ENCODE measurements around the gene TOX3.

The TOX3 gene

GRCh38 chr16:52404546-52404945, 142.4 kb downstream of the TOX3 start:
- DNase-seq (ENCODE audit: low read depth in 1 of 2, low spot score in 1 of 2), result no peak

DNA sequence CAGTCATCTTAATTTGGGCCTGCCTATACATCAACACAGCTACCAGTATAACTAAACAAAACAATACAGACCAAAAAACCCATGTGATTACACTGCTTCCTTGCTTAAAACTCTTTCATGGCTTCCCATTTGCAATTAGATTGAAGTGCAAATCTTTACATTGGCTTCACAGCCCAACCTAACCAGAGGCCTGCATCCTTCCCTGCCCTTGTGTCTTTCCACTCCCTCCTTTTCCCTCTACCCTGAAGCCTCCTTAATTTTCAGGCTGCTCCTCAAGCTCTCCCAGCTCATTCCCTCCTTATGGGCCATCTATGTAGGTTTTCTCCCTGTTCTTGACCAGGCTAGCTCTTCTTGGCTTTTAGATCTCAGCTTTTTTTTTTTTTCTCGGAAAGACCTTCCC, 147.8 kb downstream of the TOX3 start:
- DNase-seq (ENCODE audit: low read depth in 1 of 2, low spot score in 1 of 2), result no peak

- DNase-seq (ENCODE audit: low read depth in 1 of 2, low spot score in 1 of 2), result no peak
These were observed 148.4 kb downstream of the TOX3 start for GRCh38 chr16:52398491-52398960.

- DNase-seq (ENCODE audit: low read depth in 1 of 2, low spot score in 1 of 2), result no peak
These were observed 148.9 kb downstream of the TOX3 start for GRCh38 chr16:52398021-52398420.

- DNase-seq (ENCODE audit: low read depth in 1 of 2, low spot score in 1 of 2), result no peak
These were observed 153.5 kb downstream of the TOX3 start for GRCh38 chr16:52393448-52393847.

DNA sequence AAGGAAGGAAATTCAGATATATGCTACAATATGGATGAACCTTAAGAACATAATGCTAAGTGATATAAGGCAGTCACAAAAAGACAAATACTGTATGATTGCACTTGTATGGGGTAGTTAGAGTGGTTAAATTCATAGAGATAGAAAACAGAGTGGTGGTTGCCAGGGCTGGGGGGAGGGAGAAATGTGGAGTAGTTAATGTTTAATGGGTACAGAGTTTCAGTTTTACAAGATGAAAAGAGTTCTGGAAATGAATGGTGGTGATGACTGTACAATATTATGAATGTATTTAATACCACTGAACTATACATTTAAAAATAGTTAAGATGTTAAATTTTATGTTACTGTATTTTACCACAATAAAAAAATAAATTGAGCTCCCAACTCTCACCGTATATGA, 157.9 kb downstream of the TOX3 start:
- DNase-seq (ENCODE audit: low read depth in 1 of 2, low spot score in 1 of 2), result no peak

Measured in activated T-helper 1 cell treated with anti-CD3 and anti-CD28 coated beads, Interleukin-2, amount 50 U/mL, for 16 hours (primary cell).